ENCODE measurements around the gene BLM.

- no peak for TF ChIP-seq AGO1 (IDR thresholded peaks at IDR 0.05; ENCODE audit: low read depth, low read length, poor library complexity, severe bottlenecking)
- TF ChIP-seq POLR2A (IDR thresholded peaks at IDR 0.05; ENCODE audit: insufficient read depth in 1 of 2, low read depth in 2 of 2, low read length in 2 of 2) = no peak
- TF ChIP-seq SIN3A (IDR thresholded peaks at IDR 0.05; ENCODE audit: borderline replicate concordance, low read depth, low read length) = no peak
- TF ChIP-seq ZNF18 (CRISPR knock-in tag; IDR thresholded peaks at IDR 0.05; ENCODE audit: insufficient replicate concordance) = no peak
- TF ChIP-seq ZSCAN29 (CRISPR knock-in tag; conservative IDR thresholded peaks at IDR 0.05) = no peak
- no peak for TF ChIP-seq NFYB (CRISPR knock-in tag; IDR thresholded peaks at IDR 0.05)
- TF ChIP-seq ZNF770 (CRISPR knock-in tag; IDR thresholded peaks at IDR 0.05) = no peak
- no peak for TF ChIP-seq ATF4 (CRISPR knock-in tag; IDR thresholded peaks at IDR 0.05)
- TF ChIP-seq ZNF530 (CRISPR knock-in tag; IDR thresholded peaks at IDR 0.05; ENCODE audit: low read depth) = no peak
- no peak for TF ChIP-seq LBX2 (CRISPR knock-in tag; IDR thresholded peaks at IDR 0.05; ENCODE audit: borderline replicate concordance)
Observed at GRCh38 chr15:90735923-90736322, 18.8 kb downstream of the BLM start.

Data from HepG2 (cell line).